GM12891 (cell line): ENCODE measurements around the gene APC.

Experiments used
- POLR2A ChIP-seq: IDR thresholded peaks from 2 replicates; pipeline ENCODE4 v1.6.1; 2011; ENCODE audit warnings: low read depth, low read length, control low read depth
- POLR2AphosphoS5 ChIP-seq: IDR thresholded peaks from 2 replicates; pipeline ENCODE4 v1.6.1; 2011; ENCODE audit warnings: low read depth, low read length, control low read depth
- POU2F2 ChIP-seq: IDR thresholded peaks from 2 replicates; pipeline ENCODE4 v1.6.1; 2011; ENCODE audit warnings: low read depth, mild to moderate bottlenecking, control low read depth, low read length, moderate library complexity
- SPI1 ChIP-seq: IDR thresholded peaks from 2 replicates; pipeline ENCODE4 v1.6.1; 2011; ENCODE audit warnings: low read depth, low read length, control low read depth
- TAF1 ChIP-seq: IDR thresholded peaks from 2 replicates; pipeline ENCODE4 v1.6.1; 2011; ENCODE audit warnings: low read depth, low read length, control low read depth

DNA sequence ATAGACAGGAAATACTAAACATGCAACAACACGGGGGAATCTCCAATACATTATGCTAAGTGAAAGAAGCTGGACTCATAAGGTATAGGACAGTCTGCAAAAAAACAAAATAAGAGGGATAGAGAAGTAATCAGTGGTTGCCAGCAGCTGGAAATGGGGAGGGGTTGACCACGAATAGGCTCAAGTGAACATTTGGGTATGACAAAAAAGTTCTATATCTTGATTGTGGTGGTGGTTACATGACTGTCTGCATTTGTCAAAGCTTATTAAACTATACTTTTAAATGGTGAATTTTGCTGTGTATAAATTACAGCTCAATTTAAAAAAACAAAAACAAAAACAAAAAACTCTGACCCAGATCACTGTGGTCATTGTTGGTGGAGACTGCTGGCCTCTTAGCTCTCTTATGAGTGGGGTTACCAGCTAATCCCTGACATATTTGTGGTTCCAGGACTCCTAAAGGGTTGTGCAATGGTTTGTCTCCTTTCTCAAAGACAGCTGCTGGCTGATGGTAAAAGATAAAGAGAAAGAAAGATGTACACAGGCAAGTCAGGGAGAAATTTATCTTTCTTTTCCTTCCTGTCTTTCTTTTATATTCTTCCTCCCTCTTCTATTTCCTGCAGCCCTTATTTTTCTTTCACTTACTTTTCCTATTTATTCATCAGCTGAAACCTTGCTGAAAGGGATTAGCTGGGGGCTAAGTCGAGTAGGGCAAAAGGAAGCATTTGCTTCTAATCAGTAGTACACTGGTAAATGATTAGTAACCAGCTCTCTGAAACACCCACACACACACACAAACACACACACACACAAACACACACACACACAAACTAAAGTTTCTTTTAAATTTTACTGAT, 42.6 kb upstream of the APC start:
- no peak for TF ChIP-seq SPI1
- TF ChIP-seq POLR2A: no peak
- no peak for TF ChIP-seq POLR2AphosphoS5
- TF ChIP-seq TAF1: no peak
- TF ChIP-seq POU2F2: no peak
